ENCODE measurements around the gene TSPAN4. TPM values are rescaled to one million over a fixed set of nuclear protein-coding genes. Genes with fewer than 3 reads are reported as not detected.

The TSPAN4 gene
- total RNA-seq, 3 donors from 2014 or later (not counting 1 experiment from before 2014, with no cell fraction given) = 11.2 to 18.6 (median 14.6) TPM

DNA sequence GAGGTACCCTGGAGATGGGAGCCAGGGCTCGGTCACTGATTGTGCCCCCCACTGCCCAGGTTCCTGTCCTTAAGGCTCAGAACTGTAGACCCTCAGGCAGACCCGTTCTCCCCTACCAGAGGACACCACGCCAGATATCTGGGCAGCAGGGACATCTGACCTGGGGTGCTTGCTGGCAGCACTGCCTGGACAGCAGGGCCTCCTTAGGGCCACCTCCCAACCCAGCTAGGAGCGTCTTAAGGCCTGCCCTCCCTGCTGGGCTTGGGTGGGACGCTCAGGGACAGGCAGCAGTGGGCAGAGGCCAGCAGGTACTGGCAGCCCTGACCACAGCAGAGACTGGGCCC, 3.4 kb upstream of the TSPAN4 start:
- Histone ChIP-seq H3K9me3 (ENCODE audit: control insufficient read depth, insufficient read depth, low read length) (no peaks in the 10 kb centered on the region), H3K27me3 (ENCODE audit: control insufficient read depth, insufficient read depth, low read length) (no peaks in the 10 kb centered on the region), H3K4me1 (ENCODE audit: control insufficient read depth, insufficient read depth, low read length) (peaks cover 82% of the 10 kb centered on the region), H3K27ac (ENCODE audit: low read length) (no peak overlapping the region), H3K4me3 (ENCODE audit: low read length) (no peak overlapping the region), H3K36me3 (ENCODE audit: control insufficient read depth, insufficient read depth, low read length) (peaks cover 23% of the 10 kb centered on the region)
- Mint-ChIP-seq H3K27me3 (ENCODE audit: low read depth in 2 of 2) (no peaks in the 10 kb centered on the region), H3K27ac (no peak overlapping the region), H3K4me3 (no peak overlapping the region), H3K36me3 (no peaks in the 10 kb centered on the region), H3K9me3 (no peaks in the 10 kb centered on the region), H3K4me1 (peaks cover 7 to 36% of the 10 kb centered on the region in 2 donors)
- intact Hi-C loops (cut with micrococcal nuclease) = no loop called here
- ATAC-seq (no peak), DNase-seq (no peak)
- no peak for TF ChIP-seq CTCF (IDR thresholded peaks at IDR 0.05)
- 93% methylated on average over 5 of the region's 5 CpGs for WGBS (ENCODE audit: insufficient coverage)

GRCh38 chr11:839875-840617, 2.6 kb upstream of the TSPAN4 start:
- Mint-ChIP-seq H3K27me3 (ENCODE audit: low read depth in 2 of 2) (no peaks in the 10 kb centered on the region), H3K36me3 (no peaks in the 10 kb centered on the region), H3K27ac (no peak overlapping the region), H3K4me1 (peaks cover 7 to 40% of the 10 kb centered on the region in 2 donors), H3K4me3 (peak overlapping the region; percentile 86), H3K9me3 (no peaks in the 10 kb centered on the region)
- ATAC-seq = no peak
- H3K36me3 ChIP-seq (ENCODE audit: control insufficient read depth, insufficient read depth, low read length) = peaks cover 23% of the 10 kb centered on the region
- WGBS (ENCODE audit: insufficient coverage) = 92% methylated on average over 25 of the region's 25 CpGs
- no peak overlapping the region for H3K4me3 ChIP-seq (ENCODE audit: low read length)
- no peaks in the 10 kb centered on the region for H3K27me3 ChIP-seq (ENCODE audit: control insufficient read depth, insufficient read depth, low read length)
- H3K4me1 ChIP-seq (ENCODE audit: control insufficient read depth, insufficient read depth, low read length) = peaks cover 82% of the 10 kb centered on the region
- DNase-seq = no peak
- intact Hi-C loops (cut with micrococcal nuclease) = loop anchor here (10.0 kb wide), 1 partner anchor 75 kb away; the partner anchor contains the start of gene CHID1
- H3K27ac ChIP-seq (ENCODE audit: low read length) = no peak overlapping the region
- H3K9me3 ChIP-seq (ENCODE audit: control insufficient read depth, insufficient read depth, low read length) = no peaks in the 10 kb centered on the region
- TF ChIP-seq CTCF (IDR thresholded peaks at IDR 0.05) = no peak

DNA sequence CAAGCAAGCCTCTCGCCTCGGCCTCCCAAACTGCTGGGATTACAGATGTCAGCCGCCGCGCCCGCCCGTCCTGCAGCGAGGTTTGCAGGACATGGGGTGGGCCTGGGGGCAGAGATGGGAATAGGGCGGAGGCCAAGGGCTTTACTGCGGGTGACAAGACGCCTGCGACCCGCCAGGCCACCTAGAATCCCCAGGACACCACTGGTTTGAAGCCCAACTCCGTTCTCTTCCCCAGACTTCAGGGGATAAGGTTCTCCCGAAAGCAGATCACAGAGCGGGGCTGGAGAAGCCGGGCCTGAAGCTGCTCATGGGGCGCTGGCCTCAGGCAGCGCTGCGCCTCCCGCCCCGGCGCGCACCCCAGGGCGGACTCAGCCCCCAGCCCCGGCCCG, 677 bp upstream of the TSPAN4 start:
- TF ChIP-seq CTCF (IDR thresholded peaks at IDR 0.05) = no peak
- H3K9me3 ChIP-seq (ENCODE audit: control insufficient read depth, insufficient read depth, low read length) = no peaks in the 10 kb centered on the region
- peaks cover 71% of the 10 kb centered on the region for H3K4me1 ChIP-seq (ENCODE audit: control insufficient read depth, insufficient read depth, low read length)
- Mint-ChIP-seq H3K27ac (peak overlapping the region in 1 of 2 donors; percentile 75), H3K9me3 (no peaks in the 10 kb centered on the region), H3K36me3 (no peaks in the 10 kb centered on the region), H3K4me1 (peaks cover 7 to 44% of the 10 kb centered on the region in 2 donors), H3K4me3 (peak overlapping the region; percentile 86), H3K27me3 (ENCODE audit: low read depth in 2 of 2) (no peaks in the 10 kb centered on the region)
- no peaks in the 10 kb centered on the region for H3K27me3 ChIP-seq (ENCODE audit: control insufficient read depth, insufficient read depth, low read length)
- no peak for DNase-seq
- peak; percentile 23 to 35 (median 33) for ATAC-seq
- 1% methylated on average over 27 of the region's 27 CpGs for WGBS (ENCODE audit: insufficient coverage)
- peak overlapping the region; percentile 58 for H3K27ac ChIP-seq (ENCODE audit: low read length)
- peaks cover 23% of the 10 kb centered on the region for H3K36me3 ChIP-seq (ENCODE audit: control insufficient read depth, insufficient read depth, low read length)
- intact Hi-C loops (cut with micrococcal nuclease) = loop anchor here (10.0 kb wide), 1 partner anchor 73 kb away; the partner anchor contains the start of gene CHID1
- peak overlapping the region; percentile 70 for H3K4me3 ChIP-seq (ENCODE audit: low read length)
